GM19043 (cell line): ENCODE results near the gene UNC80.

Source experiments
- ATAC-seq: cut with Tn5 transposase; IDR thresholded peaks from one replicate; pipeline ENCODE4 v1.9.1; 2021; ENCODE audit warnings: low read depth; ENCODE audit not compliant: unreplicated experiment

UNC80 gene

GRCh38 chr2:210004881-210005280, 233.2 kb downstream of the UNC80 start:
- no peak for ATAC-seq

- no peak for ATAC-seq
Measured at GRCh38 chr2:210007895-210008294, 236.3 kb downstream of the UNC80 start.

GRCh38 chr2:210009126-210009525, 237.5 kb downstream of the UNC80 start:
- no peak for ATAC-seq

- ATAC-seq, result no peak
Measured at GRCh38 chr2:210009896-210010295, 238.3 kb downstream of the UNC80 start.

GRCh38 chr2:210020138-210020537, 248.5 kb downstream of the UNC80 start:
- no peak for ATAC-seq

GRCh38 chr2:210022824-210023223, 251.2 kb downstream of the UNC80 start:
- ATAC-seq, result no peak

GRCh38 chr2:210027608-210028007, 256.0 kb downstream of the UNC80 start:
- ATAC-seq, result no peak

GRCh38 chr2:210028178-210028577, 256.5 kb downstream of the UNC80 start:
- no peak for ATAC-seq

- no peak for ATAC-seq
Measured at GRCh38 chr2:210034087-210034683, 262.6 kb downstream of the UNC80 start.

- no peak for ATAC-seq
Measured at GRCh38 chr2:210035679-210036078, 264.0 kb downstream of the UNC80 start.

GRCh38 chr2:210038078-210038477, 266.4 kb downstream of the UNC80 start:
- ATAC-seq, result no peak

- no peak for ATAC-seq
Measured at GRCh38 chr2:210046851-210047500, 275.3 kb downstream of the UNC80 start.
